ENCODE measurements around the gene LPAR2. TPM values are rescaled to one million over a fixed set of nuclear protein-coding genes. Genes with fewer than 3 reads are reported as not detected.

Gene LPAR2
- total and polyA plus RNA-seq, 11 donors: 0.24 to 6.1 (median 0.74) TPM; not detected in 1

DNA sequence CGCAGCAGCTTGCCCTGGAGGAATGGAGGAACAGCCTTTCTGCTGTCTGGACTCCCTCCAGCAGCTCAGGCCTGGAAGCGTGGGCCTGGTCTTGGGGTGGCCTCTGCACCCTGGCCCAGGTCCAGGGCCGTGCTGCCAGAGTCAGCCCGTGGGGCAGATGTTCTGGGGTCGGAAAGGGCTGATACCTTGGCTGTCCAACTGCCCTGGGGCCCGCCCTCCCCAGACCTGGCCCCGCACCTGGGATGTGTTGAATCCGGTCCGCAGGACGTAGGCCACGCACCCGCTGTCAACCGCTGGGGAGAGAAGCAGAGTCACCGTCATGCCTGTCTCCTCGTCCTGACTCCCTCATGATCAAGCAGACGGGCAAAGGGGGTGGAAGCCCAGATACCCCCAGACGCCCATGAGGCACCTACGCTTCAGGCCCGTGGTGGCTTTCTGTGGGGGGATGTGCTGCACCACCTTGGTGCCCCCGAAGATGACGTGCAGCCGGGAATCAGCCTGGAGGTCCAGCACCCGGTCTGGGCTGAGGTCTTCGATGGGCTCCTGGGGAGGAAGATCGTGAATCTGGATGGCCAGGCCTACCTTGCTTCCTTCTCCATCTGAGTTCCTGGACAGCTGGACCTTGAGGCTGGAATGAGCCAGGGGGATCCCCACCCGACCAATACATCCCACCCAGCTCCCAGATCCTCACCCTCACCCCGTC, 27.8 kb upstream of the LPAR2 start:
- H3K27me3 ChIP-seq: no peaks in the 10 kb centered on the region
- no peaks in the 10 kb centered on the region for H3K9me3 ChIP-seq
- H3K36me3 ChIP-seq: peaks cover 6 to 98% (median 90%) of the 10 kb centered on the region in 9 donors
- no peak for TF ChIP-seq POLR2A (IDR thresholded peaks at IDR 0.05)
- TF ChIP-seq, protein P1, sequence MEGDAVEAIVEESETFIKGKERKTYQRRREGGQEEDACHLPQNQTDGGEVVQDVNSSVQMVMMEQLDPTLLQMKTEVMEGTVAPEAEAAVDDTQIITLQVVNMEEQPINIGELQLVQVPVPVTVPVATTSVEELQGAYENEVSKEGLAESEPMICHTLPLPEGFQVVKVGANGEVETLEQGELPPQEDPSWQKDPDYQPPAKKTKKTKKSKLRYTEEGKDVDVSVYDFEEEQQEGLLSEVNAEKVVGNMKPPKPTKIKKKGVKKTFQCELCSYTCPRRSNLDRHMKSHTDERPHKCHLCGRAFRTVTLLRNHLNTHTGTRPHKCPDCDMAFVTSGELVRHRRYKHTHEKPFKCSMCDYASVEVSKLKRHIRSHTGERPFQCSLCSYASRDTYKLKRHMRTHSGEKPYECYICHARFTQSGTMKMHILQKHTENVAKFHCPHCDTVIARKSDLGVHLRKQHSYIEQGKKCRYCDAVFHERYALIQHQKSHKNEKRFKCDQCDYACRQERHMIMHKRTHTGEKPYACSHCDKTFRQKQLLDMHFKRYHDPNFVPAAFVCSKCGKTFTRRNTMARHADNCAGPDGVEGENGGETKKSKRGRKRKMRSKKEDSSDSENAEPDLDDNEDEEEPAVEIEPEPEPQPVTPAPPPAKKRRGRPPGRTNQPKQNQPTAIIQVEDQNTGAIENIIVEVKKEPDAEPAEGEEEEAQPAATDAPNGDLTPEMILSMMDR (IDR thresholded peaks at IDR 0.05): no peak
- 89 to 93% (median 93%) methylated on average over 20 to 27 of the region's 27 CpGs for WGBS, 4 donors
- H3K27ac ChIP-seq: no peak overlapping the region
- DNase-seq (no peak), ATAC-seq (no peak)
- H3K4me1 ChIP-seq: peaks cover 0 to 9% (median 0%) of the 10 kb centered on the region in 12 donors
- intact Hi-C loops (cut with DNase I): no loop called here
- no peak overlapping the region for H3K4me3 ChIP-seq

DNA sequence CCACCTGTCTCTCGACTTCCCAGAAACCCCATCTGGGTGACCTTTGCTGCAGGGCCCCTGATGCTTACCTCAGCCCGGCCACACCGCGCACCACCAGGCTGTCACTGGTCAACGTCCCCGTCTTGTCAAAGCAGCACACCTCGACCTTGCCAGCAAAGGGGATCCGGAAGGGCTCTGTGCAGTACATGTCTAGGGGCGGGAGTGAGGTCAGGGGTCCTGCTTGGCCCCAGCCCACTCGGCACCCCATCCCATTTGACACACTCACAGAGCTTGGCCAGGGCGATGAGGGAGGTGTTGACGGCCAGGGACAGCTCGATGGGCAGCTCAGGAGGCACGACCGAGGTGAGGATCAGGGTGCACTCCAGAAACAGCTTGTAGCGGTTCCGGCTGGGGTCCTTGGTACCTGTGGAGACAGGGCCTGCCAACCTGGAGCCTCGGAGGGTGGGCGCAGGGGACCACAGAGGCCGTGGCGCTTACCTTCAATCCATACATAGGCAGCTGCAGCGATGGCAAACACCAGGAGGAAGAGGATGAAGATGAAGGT, 27.1 kb upstream of the LPAR2 start:
- ATAC-seq: no peak
- H3K36me3 ChIP-seq: peaks cover 6 to 100% (median 97%) of the 10 kb centered on the region in 9 donors
- 88 to 95% (median 94%) methylated on average over 13 to 22 of the region's 22 CpGs for whole genome bisulfite sequencing, 4 donors

DNA sequence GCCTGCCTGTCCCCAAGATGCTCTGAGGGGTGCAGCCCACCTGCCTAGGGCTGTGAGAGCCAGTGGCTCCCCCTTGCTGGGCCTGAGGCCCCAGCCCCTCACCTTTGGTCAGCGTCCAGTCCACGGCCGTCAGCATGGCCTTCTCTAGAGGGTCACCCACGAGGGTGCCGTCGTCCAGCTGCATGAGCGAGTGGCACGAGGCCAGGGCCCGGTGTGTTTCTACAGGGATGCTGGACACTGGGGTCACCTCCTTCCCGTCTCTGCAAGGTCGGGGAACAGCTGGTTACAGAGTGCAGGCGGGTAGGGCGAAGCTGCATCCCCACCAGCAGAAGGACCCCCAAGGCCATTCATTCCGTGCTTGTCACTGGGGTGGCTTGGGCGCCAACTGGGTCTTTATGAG, 26.4 kb upstream of the LPAR2 start:
- 89 to 96% (median 93%) methylated on average over 12 to 15 of the region's 15 CpGs for WGBS, 4 donors
- H3K4me1 ChIP-seq: peaks cover 0 to 10% (median 0%) of the 10 kb centered on the region in 12 donors
- H3K4me3 ChIP-seq: no peak overlapping the region
- no peaks in the 10 kb centered on the region for H3K9me3 ChIP-seq
- no peaks in the 10 kb centered on the region for H3K27me3 ChIP-seq
- DNase-seq: no peak
- no peak for ATAC-seq
- H3K36me3 ChIP-seq: peaks cover 6 to 100% (median 99%) of the 10 kb centered on the region in 9 donors
- TF ChIP-seq, protein P1 (IDR thresholded peaks at IDR 0.05): no peak
- no peak for TF ChIP-seq POLR2A (IDR thresholded peaks at IDR 0.05)
- intact Hi-C loops (cut with DNase I): no loop called here
- H3K27ac ChIP-seq: no peak overlapping the region

More for the DNA sequence above, 27.1 kb upstream of the LPAR2 start:
- Histone ChIP-seq H3K27me3 (no peaks in the 10 kb centered on the region), H3K27ac (no peak overlapping the region), H3K4me3 (no peak overlapping the region), H3K4me1 (peaks cover 0 to 10% (median 0%) of the 10 kb centered on the region in 12 donors), H3K9me3 (no peaks in the 10 kb centered on the region)
- no peak for DNase-seq
- intact Hi-C loops (cut with DNase I): no loop called here
- TF ChIP-seq, protein P1 (IDR thresholded peaks at IDR 0.05): no peak
- no peak for TF ChIP-seq POLR2A (IDR thresholded peaks at IDR 0.05)

DNA sequence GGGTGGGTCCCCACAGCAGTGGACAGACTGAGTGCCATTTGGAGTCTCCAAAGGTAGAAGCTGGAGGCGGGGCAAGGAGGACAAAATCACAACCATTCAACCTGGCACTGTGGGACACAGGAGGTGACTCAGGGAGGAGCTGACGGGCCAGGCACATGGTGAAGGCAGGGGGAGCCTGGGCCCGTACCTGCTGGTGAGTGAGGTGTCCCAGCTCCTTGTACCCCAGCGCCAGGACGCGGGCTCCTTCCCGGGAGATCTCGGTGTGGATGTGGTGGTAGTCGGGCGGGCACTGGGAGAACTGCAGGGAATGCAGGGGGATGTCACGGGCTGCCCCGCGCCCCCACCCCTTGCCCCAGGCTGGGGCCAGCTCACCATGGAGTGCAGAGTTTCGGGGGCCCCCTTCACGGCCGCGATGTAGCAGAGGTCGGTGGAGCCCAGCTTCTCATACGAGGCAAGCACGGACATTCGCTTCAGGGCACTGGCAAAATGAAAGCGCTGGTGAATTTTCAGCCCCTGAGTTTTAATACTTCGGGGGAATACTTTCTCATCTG, 25.7 kb upstream of the LPAR2 start:
- H3K9me3 ChIP-seq: no peaks in the 10 kb centered on the region
- H3K36me3 ChIP-seq: peaks cover 6 to 100% (median 99%) of the 10 kb centered on the region in 9 donors
- peaks cover 0 to 10% (median 0%) of the 10 kb centered on the region in 12 donors for H3K4me1 ChIP-seq
- intact Hi-C loops (cut with DNase I): no loop called here
- TF ChIP-seq POLR2A (IDR thresholded peaks at IDR 0.05): no peak
- TF ChIP-seq, protein P1 (IDR thresholded peaks at IDR 0.05): no peak
- H3K27ac ChIP-seq: no peak overlapping the region
- no peak overlapping the region for H3K4me3 ChIP-seq
- H3K27me3 ChIP-seq: no peaks in the 10 kb centered on the region
- 94 to 97% (median 96%) methylated on average over 9 to 23 of the region's 23 CpGs for WGBS, 4 donors
- ATAC-seq (no peak), DNase-seq (peak in 1 of 5 donors; percentile 18)
